ENCODE data around the gene C1QTNF8.
A peak's percentile ranks its signal among the peaks of the same experiment; 100 is the strongest.
"Not testable (repeated sequence)": the region's sequence is repeated elsewhere in the genome, so short reads cannot be mapped to it uniquely, and the experiment has no call there.

Gene C1QTNF8

GRCh38 chr16:1107141-1107540 lies 11.1 kb upstream of the C1QTNF8 start:
- DNase-seq: no peak

- DNase-seq: no peak
Observed at GRCh38 chr16:1106659-1107058, 10.6 kb upstream of the C1QTNF8 start.

GRCh38 chr16:1105888-1106620 lies 10.0 kb upstream of the C1QTNF8 start:
- DNase-seq: peak; percentile 75

DNA sequence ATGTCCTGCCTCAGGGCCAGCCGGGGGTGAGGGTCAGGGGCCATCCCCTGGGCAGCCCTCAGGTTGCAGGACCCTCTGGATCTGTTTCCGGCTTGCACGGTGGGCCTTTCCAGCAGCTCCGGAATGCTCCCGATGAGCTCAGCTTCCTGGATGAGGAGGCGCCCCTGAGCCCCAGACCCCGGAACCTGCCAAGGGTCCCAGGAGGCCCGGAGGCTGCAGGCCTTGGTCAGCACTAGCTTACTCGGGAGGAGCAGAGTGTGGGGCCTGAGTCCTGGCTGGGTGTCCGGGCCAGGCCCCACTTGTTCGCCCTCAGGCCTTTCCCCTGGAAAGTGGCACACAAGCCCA lies 7.6 kb upstream of the C1QTNF8 start:
- no peak for DNase-seq

DNA sequence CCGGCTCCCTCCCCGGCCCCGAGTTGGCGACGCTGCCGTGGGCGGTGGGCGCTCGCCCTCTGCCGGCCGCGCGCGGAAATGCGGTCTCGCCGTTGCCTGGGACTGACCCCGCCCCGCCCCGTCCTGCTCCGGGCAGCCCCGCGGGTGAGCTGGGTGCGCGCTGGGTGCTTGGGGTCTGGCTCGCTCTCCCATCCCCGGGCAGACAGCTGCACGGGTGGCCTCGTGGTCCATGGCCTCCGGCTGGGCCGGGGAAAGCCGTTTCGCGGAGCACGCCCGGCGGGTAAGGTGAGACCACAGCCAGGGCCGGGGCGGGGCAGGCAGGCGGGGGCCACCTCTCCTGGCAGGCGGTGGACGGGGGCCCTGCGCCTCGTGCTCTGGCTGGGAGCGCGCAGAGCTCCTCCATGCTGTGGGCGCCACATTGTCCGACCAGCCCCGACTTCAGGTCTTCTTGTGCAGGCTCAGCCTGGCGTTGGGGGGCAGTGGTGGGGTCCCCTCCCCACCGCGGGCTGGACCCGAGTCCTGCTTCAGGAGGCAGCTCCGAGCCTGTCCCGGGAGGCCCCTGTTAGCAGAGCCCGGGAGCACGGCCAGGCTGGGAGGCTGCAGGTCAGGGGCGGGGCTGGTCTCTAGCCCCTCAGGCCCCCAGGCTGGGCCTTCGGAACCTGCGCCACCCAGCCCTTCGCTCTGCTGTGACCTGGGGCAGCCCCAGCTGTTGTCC lies 7.0 kb upstream of the C1QTNF8 start:
- peak; percentile 90 for DNase-seq

DNA sequence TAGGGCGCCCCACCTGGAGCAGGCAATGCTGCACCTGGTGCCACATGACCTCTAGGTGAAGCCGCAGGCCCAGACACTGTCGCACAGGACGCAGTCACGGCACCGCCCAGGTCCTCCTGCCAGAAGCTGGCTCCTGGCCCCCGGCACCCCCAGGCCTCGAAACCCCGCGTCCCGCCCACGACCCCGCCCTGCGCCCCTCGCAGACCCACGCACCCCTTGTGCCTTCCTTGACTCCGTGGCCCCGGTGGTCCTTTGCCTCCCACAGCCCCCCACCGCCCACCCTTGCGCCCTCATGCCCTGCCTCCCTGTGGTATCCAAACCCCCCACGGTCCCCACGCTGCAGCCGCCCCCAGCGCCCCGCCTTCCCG lies 6.3 kb upstream of the C1QTNF8 start:
- DNase-seq: no peak

DNA sequence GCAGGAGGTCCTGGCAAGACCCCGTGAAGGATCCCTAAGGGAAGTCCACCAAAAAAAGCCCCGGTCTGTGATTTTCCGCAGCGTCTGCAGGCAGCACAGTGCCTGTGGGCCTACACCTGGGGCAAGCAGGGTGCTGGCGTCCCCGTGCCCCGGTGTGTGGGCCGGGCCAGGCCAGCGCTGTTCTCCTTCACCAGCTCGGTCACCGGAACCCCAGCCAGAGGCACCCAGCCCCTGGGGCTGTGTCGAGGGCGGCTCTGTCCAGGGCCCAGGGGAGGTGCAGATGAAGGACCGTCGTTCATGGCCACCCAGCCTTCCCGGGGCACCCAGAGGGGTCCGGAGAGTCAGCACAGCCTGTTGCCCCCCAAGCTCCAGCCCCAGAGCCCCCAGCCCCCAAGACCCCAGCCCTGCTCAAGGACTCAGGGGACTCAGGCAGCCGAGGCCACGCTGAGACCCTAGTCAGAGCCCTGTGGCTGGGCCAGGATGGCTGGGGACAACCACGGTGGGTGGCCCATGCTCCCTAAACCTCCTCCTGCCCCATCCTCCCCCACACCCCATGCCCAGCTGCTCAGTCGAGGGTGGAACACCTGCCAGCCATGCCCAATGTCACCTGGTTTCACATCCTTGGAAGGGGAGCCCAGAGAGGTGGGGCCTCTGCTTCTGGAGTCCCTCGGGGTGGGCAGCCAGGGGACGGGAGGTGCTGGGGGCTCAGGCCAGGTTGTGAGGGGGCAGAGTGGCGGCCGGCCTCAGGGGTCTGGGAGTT lies 5.7 kb upstream of the C1QTNF8 start:
- DNase-seq: no peak

- DNase-seq: no peak
Observed at GRCh38 chr16:1101133-1101532, 5.1 kb upstream of the C1QTNF8 start.

- DNase-seq: no peak
Observed at GRCh38 chr16:1100084-1100800, 4.2 kb upstream of the C1QTNF8 start.

DNA sequence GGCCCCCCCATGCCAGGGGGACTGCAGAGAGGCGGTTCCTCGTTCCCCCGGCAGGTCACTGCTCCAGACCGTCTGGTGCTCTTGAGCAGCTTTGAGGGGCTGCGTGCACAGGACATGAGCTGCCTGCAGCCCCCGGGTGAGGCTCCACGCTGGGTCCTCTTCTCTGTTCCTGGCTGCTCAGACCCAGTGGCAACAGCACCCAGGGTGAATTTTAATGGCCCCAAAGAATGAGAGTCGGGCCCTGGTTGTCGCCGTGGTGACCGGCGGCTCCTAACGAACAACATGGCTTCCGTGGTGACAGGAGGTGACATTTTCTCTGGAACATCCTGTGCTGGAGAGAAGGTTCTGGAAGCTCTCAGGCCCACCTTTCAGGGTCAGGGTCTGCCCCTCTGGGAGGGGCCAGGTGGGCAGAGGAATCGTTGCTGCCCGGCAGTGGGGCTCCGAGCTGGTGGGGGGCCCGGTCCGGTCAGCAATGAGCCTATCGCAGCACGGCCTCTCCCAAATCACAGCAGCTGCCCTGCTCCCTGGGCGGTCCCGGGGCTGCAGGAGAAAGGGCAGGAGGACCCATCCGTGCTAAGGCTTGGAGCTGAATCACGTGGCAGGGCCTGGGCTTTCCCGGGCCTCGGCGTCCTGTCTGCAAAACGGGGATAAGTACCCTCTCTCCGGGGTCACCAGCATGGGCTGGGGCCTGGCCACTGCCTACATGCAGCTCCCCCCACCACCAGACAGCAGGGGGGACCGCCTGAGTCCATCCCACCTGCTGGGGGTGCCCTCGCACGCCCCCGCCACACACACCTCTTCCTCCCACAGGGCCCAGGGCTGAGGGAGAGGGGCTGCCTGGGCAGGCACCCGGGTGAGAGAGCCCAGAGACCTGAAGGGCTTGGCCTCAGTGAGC lies 3.4 kb upstream of the C1QTNF8 start:
- no peak for DNase-seq

- no peak for DNase-seq
Observed at GRCh38 chr16:1098266-1098991, 2.4 kb upstream of the C1QTNF8 start.

GRCh38 chr16:1097800-1098199 lies 1.8 kb upstream of the C1QTNF8 start:
- no peak for DNase-seq

GRCh38 chr16:1097156-1097555 lies 1.1 kb upstream of the C1QTNF8 start:
- no peak for DNase-seq

- no peak for DNase-seq
Observed at GRCh38 chr16:1095450-1096168, 435 bp downstream of the C1QTNF8 start.

DNA sequence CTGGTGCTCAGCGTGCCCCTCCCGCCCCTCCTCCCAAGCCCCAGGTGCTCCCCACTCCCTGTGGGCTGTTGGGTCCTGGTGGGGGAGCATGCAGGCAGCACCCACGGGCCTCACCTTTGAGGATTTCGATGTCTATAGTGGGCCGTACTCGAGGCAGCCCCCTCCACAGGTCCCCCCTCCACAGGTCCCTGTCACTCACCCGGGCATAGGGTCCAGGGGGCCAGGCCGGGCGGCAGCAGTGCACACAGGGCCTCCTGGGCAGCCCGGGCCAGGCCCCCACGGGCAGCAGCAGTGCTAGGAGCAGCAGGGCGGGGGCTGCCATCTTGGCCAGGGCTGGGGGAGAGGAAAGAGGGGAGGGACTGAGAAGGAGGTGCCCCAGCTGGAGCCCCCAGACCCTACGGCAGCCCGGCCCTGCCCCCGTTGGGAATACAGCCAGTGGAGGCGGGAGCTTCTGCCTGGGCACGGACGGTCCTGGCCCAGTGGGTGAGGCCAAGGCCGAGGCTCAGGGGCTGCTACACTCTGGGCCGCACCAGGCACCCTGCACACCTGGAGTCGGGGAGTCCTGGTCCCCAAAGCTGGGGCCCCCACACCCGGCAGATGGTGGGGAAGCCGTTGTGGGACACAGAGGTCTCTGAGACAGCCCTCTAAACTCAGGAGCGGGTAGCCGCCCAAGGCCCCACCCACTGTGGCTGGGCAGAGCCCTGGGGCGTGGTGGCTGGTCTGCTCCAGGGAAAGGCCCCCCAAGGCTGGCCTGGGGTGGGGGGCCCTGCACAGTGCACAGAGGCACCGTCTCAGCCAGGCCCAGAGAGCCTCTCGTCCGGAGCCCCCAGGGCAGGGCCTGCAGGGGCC lies 1.2 kb downstream of the C1QTNF8 start:
- no peak for DNase-seq

DNA sequence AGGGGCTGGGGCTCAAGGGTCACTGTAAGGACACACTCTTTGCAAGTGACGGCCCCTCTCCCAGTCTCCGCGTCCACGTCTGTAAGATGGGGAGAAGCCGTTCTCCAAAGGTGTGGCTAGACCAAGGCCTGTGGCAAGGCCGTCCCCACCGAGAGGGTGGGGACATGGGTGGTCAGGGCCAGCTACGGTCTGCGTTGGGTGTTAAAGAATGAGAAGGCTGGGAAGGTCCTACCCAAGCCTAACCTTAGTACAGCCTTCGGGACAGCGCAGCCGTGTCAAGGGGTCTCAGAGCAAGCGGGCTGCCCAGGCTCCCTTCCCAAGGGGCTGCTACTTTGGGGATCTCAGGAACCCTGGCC lies 1.9 kb downstream of the C1QTNF8 start:
- no peak for DNase-seq

GRCh38 chr16:1093284-1094123 lies 2.5 kb downstream of the C1QTNF8 start:
- DNase-seq: no peak

- DNase-seq: not testable (repeated sequence)
Observed at GRCh38 chr16:1092685-1093283, 3.3 kb downstream of the C1QTNF8 start.
